ENCODE measurements around the gene FAM180A.

Gene FAM180A

DNA sequence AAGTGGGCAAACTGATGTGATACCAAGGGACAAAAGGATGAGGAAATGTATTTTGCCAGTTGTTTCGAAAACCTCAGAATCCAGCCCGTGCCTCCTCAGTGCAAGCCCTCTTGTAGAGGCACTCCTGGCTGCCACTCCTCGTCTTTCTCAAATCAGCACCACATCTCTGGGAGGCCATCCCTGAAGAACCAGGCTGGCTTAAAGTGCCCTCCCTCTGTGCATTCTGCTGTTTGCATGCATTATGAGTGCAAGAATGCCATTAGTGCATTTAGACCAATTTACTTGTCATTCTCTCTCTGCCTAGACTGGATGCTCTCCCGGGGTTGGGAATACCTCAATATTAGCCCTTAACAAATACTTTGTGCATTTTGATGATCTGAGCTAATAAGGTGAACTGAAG is 19.9 kb upstream of the FAM180A start:
- H3K4me3 ChIP-seq (replicated peaks; ENCODE audit: low read depth, low read length), result no peak overlapping the region
- DNase-seq (ENCODE audit: extremely low read depth, low read depth), result no peak
- TF ChIP-seq, protein P1, sequence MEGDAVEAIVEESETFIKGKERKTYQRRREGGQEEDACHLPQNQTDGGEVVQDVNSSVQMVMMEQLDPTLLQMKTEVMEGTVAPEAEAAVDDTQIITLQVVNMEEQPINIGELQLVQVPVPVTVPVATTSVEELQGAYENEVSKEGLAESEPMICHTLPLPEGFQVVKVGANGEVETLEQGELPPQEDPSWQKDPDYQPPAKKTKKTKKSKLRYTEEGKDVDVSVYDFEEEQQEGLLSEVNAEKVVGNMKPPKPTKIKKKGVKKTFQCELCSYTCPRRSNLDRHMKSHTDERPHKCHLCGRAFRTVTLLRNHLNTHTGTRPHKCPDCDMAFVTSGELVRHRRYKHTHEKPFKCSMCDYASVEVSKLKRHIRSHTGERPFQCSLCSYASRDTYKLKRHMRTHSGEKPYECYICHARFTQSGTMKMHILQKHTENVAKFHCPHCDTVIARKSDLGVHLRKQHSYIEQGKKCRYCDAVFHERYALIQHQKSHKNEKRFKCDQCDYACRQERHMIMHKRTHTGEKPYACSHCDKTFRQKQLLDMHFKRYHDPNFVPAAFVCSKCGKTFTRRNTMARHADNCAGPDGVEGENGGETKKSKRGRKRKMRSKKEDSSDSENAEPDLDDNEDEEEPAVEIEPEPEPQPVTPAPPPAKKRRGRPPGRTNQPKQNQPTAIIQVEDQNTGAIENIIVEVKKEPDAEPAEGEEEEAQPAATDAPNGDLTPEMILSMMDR (IDR thresholded peaks at IDR 0.05; ENCODE audit: low read depth, low read length, missing control alignments), result no peak

DNA sequence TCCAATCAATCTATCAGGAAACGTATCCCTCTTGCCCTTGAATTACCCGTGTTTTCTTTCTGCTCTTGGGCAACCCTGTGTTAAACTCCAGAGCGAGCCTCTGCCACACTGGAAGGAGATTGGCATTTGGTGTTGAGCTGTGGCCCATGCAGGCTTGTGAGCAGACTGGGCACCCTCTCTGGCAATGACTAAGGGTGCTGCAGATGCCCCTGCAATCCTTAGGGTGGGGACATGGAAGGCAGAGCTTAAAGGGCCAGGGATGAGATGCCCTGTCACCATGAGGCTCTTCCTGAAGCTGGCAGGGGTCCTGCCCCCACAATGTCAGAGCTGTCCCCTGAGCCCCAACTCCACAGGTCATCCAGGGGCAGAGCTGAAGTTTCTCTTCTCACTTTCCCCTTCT is 19.5 kb upstream of the FAM180A start:
- DNase-seq (ENCODE audit: extremely low read depth, low read depth), result no peak
- TF ChIP-seq, protein P1 (IDR thresholded peaks at IDR 0.05; ENCODE audit: low read depth, low read length, missing control alignments), result no peak

DNA sequence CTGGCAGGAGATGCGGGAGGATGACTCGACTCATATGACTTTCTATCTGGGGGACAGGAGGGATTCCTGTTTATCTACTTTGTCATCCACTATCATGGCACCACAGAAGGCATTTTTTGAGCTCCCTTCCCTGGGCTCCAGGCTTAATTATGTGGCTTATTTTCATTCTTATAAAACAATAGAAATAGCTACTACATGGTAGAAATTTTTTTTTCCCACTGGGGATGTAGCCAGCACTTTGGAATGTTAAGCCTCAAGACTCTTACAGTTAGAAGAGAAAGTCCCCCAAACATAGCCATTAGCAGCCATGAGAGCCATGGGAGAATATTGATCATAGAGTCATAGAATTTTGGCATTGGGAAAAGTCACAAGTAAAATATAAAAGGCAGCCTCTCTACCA is 14.6 kb upstream of the FAM180A start:
- TF ChIP-seq, protein P1 (IDR thresholded peaks at IDR 0.05; ENCODE audit: low read depth, low read length, missing control alignments), result no peak
- no peak for DNase-seq (ENCODE audit: extremely low read depth, low read depth)
- H3K4me3 ChIP-seq (replicated peaks; ENCODE audit: low read depth, low read length), result no peak overlapping the region

More for the DNA sequence above, 19.5 kb upstream of the FAM180A start:
- no peak overlapping the region for H3K4me3 ChIP-seq (replicated peaks; ENCODE audit: low read depth, low read length)

DNA sequence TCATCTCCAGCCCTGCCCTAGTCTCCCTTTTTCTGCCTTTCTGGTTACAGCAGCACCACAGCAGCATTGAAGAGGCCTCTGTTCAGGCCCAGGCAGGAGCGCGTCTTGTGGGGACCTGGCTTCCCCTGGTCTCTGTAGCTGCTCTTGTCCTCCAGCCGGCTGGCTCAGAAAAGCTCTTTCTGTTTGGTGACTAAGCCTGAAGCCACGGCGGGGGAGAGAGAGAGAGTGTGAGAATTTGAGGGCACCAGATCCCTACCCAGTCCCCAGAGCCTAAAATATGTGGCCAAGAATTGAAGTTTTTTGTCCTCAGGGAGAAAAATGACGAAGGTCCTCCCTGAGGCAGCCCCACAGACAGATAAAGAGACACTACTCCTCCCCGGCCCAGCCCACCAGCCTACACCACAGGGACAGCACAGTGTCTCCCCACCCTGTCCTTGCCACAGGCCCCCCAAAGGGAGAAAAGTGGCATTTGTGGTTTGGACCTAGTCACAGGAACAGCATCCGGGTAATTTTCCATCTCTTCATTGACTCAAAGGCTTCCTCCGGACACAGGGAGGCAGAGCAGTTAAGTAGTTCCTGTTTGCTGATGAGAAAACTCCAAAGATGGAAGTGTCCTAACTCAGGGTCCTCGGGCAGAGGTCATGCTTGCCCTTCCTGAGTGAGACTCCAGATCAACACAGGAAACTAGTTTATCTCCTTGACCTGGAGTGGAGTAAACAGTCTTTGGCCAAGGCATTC is 13.3 kb upstream of the FAM180A start:
- no peak overlapping the region for H3K4me3 ChIP-seq (replicated peaks; ENCODE audit: low read depth, low read length)
- TF ChIP-seq, protein P1 (IDR thresholded peaks at IDR 0.05; ENCODE audit: low read depth, low read length, missing control alignments), result no peak
- DNase-seq (ENCODE audit: extremely low read depth, low read depth), result no peak

GRCh38 chr7:135759532-135759931 is 10.9 kb upstream of the FAM180A start:
- H3K4me3 ChIP-seq (replicated peaks; ENCODE audit: low read depth, low read length), result no peak overlapping the region
- no peak for DNase-seq (ENCODE audit: extremely low read depth, low read depth)
- TF ChIP-seq, protein P1 (IDR thresholded peaks at IDR 0.05; ENCODE audit: low read depth, low read length, missing control alignments), result no peak

GRCh38 chr7:135758531-135758932 is 9.9 kb upstream of the FAM180A start:
- no peak for DNase-seq (ENCODE audit: extremely low read depth, low read depth)
- TF ChIP-seq, protein P1 (IDR thresholded peaks at IDR 0.05; ENCODE audit: low read depth, low read length, missing control alignments), result no peak

More at GRCh38 chr7:135758531-135758932, 9.9 kb upstream of the FAM180A start:
- no peak overlapping the region for H3K4me3 ChIP-seq (replicated peaks; ENCODE audit: low read depth, low read length)

All from HFF-Myc (cell line).